HG02981 (cell line): ENCODE data around the gene CES1.
"Not testable (repeated sequence)": the region's sequence is repeated elsewhere in the genome, so short reads cannot be mapped to it uniquely, and the experiment has no call there.

Experiments used
- ATAC-seq: cut with Tn5 transposase; IDR thresholded peaks from one replicate; pipeline ENCODE4 v1.9.1; 2021; ENCODE audit warnings: mild to moderate bottlenecking, moderate library complexity; ENCODE audit not compliant: unreplicated experiment

The CES1 gene

GRCh38 chr16:55792934-55793374 is 39.9 kb downstream of the CES1 start:
- not testable (repeated sequence) for ATAC-seq

- not testable (repeated sequence) for ATAC-seq
These were observed 41.4 kb downstream of the CES1 start for GRCh38 chr16:55791512-55791911.

GRCh38 chr16:55790240-55790639 is 42.7 kb downstream of the CES1 start:
- ATAC-seq: not testable (repeated sequence)

GRCh38 chr16:55782793-55783091 is 50.2 kb downstream of the CES1 start:
- not testable (repeated sequence) for ATAC-seq

- ATAC-seq: not testable (repeated sequence)
These were observed 50.7 kb downstream of the CES1 start for GRCh38 chr16:55782091-55782792.

- ATAC-seq: not testable (repeated sequence)
These were observed 51.4 kb downstream of the CES1 start for GRCh38 chr16:55781456-55781855.

GRCh38 chr16:55780095-55780407 is 52.8 kb downstream of the CES1 start:
- not testable (repeated sequence) for ATAC-seq

- ATAC-seq: no peak
These were observed 53.3 kb downstream of the CES1 start for GRCh38 chr16:55779402-55780094.

GRCh38 chr16:55778757-55779156 is 54.1 kb downstream of the CES1 start:
- no peak for ATAC-seq

- ATAC-seq: no peak
These were observed 57.0 kb downstream of the CES1 start for GRCh38 chr16:55775857-55776256.

GRCh38 chr16:55773859-55774549 is 58.9 kb downstream of the CES1 start:
- ATAC-seq: no peak

- no peak for ATAC-seq
These were observed 67.7 kb downstream of the CES1 start for GRCh38 chr16:55765161-55765560.

GRCh38 chr16:55760310-55761001 is 72.4 kb downstream of the CES1 start:
- no peak for ATAC-seq

GRCh38 chr16:55759965-55760309 is 73.0 kb downstream of the CES1 start:
- ATAC-seq: not testable (repeated sequence)

GRCh38 chr16:55757595-55758527 is 75.0 kb downstream of the CES1 start:
- ATAC-seq: not testable (repeated sequence)

GRCh38 chr16:55756963-55757362 is 75.9 kb downstream of the CES1 start:
- ATAC-seq: no peak

GRCh38 chr16:55754056-55754455 is 78.8 kb downstream of the CES1 start:
- no peak for ATAC-seq

GRCh38 chr16:55753145-55753631 is 79.7 kb downstream of the CES1 start:
- not testable (repeated sequence) for ATAC-seq
